ENCODE measurements around the gene HELZ.

The HELZ gene

DNA sequence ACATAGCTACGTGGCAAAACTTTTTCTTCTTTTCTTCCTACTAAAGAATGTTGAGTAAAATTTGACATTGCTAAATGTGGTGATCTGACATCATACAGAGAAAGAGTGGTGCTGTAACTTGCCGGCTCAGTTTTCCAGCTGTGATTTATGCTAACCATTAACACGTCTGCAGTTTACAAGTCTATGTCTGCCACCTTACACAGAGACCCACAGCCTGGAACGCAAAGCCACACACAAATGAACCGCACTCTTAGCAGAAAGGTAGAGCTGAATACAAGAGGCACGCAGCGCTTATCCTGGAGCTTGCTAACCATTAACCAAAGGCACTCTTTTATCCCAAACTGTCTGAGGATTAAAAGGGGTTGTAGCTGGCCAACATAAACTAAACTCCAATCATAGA lies 168.7 kb downstream of the HELZ start:
- no peak overlapping the region for H3K4me3 ChIP-seq (ENCODE audit: low read depth, low read length)
- TF ChIP-seq, protein P1, sequence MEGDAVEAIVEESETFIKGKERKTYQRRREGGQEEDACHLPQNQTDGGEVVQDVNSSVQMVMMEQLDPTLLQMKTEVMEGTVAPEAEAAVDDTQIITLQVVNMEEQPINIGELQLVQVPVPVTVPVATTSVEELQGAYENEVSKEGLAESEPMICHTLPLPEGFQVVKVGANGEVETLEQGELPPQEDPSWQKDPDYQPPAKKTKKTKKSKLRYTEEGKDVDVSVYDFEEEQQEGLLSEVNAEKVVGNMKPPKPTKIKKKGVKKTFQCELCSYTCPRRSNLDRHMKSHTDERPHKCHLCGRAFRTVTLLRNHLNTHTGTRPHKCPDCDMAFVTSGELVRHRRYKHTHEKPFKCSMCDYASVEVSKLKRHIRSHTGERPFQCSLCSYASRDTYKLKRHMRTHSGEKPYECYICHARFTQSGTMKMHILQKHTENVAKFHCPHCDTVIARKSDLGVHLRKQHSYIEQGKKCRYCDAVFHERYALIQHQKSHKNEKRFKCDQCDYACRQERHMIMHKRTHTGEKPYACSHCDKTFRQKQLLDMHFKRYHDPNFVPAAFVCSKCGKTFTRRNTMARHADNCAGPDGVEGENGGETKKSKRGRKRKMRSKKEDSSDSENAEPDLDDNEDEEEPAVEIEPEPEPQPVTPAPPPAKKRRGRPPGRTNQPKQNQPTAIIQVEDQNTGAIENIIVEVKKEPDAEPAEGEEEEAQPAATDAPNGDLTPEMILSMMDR (IDR thresholded peaks at IDR 0.05; ENCODE audit: low read depth, low read length), result no peak

DNA sequence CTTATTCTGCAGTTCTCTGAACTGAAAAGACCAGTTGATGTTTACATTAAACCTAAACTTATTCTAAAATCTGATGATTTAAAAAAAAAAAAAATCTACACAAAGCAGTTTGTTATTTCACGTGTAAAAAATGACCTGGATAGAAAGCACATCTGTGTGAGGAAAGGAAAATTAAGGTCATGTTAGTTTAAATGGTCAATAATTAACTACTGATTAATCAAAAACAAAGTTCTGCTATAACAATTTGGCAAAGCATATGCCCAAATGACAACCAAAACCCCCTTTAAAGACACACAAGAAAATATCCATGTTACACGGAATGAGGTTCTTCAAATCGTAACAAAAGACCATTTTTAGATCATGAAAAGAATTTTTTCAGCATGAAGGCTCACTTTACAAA lies 170.2 kb downstream of the HELZ start:
- TF ChIP-seq, protein P1 (IDR thresholded peaks at IDR 0.05; ENCODE audit: low read depth, low read length), result no peak
- no peak overlapping the region for H3K4me3 ChIP-seq (ENCODE audit: low read depth, low read length)

DNA sequence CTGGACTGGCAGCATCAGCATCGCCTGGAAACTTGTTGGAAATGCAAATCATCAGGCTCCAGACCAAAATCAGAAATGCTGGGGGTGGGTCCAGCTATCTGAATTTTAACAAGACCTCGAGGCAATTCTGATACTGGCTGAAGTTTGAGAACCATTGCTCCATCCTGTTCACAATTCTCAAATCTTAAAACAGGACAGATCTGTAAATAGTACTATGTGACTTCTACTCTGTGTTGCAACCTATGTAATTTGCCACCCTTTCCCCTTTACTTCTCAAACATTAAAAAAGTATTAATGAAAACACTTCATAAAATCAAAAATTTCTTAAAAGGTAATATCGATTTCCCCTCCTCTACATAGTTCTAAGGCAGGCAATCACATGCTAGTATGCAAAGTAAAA lies 172.1 kb downstream of the HELZ start:
- no peak overlapping the region for H3K4me3 ChIP-seq (ENCODE audit: low read depth, low read length)
- TF ChIP-seq, protein P1 (IDR thresholded peaks at IDR 0.05; ENCODE audit: low read depth, low read length), result no peak

DNA sequence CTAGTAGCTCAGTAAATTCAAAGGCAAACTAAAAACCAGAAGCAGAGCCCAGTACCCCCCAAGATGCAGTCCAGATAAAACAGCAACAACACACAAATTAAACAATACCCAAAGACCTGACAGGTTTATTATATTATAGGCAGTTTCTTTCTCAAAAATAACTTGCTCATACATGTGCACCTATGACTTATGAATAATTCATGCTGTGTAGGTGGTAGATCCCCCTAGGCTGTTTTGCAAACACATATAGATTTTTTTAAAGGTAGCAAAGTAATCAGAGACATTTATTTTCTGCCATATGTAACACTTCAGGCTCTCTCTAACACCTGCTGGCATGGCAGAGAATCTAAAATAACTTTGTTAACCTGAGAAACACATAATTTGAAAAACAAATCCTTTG lies 173.4 kb downstream of the HELZ start:
- no peak overlapping the region for H3K4me3 ChIP-seq (ENCODE audit: low read depth, low read length)
- TF ChIP-seq, protein P1 (IDR thresholded peaks at IDR 0.05; ENCODE audit: low read depth, low read length), result no peak

DNA sequence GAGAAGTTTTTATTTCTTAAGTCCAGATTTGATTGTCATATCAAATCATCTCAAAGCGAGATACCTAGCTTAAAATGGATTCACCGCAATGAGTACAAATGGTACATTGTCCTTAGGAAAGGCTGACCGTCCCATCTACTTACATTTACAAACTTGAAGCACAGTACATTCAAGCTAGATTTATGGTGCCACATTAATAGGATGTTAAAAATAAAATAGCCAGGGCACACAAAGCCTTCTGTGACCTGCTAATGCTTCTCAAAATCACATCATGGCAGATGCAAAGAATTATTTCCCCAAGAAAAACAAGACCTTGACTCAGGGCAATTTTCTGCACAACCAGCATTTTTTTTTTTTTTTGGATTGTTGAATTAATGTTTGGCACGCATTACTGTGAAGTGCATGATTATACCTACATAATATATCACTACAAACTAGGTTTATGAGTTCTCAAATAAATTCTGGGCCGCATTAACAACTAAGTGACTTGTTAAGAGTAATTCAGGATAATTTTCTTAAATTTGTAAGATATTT lies 175.3 kb downstream of the HELZ start:
- no peak overlapping the region for H3K4me3 ChIP-seq (ENCODE audit: low read depth, low read length)
- TF ChIP-seq, protein P1 (IDR thresholded peaks at IDR 0.05; ENCODE audit: low read depth, low read length), result no peak

DNA sequence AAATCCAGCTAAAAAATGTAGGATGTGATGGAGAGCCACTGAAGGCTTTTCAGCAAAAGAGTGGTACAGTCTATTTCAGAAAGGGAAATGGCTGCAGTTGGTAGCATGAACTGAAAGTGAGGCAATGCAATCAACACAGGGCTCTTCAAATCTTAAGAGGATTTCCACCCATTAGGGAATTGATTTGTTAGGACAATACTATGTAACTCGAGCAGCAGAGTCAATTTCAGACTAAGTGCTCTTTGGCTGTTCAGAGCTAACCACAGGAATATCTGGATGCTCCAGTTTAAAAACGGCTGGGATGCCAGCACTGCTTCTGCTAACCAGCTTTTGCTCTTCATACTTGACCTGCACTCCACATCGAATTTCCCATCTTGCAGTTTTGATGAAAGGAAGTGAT lies 176.0 kb downstream of the HELZ start:
- TF ChIP-seq, protein P1 (IDR thresholded peaks at IDR 0.05; ENCODE audit: low read depth, low read length), result no peak
- no peak overlapping the region for H3K4me3 ChIP-seq (ENCODE audit: low read depth, low read length)

DNA sequence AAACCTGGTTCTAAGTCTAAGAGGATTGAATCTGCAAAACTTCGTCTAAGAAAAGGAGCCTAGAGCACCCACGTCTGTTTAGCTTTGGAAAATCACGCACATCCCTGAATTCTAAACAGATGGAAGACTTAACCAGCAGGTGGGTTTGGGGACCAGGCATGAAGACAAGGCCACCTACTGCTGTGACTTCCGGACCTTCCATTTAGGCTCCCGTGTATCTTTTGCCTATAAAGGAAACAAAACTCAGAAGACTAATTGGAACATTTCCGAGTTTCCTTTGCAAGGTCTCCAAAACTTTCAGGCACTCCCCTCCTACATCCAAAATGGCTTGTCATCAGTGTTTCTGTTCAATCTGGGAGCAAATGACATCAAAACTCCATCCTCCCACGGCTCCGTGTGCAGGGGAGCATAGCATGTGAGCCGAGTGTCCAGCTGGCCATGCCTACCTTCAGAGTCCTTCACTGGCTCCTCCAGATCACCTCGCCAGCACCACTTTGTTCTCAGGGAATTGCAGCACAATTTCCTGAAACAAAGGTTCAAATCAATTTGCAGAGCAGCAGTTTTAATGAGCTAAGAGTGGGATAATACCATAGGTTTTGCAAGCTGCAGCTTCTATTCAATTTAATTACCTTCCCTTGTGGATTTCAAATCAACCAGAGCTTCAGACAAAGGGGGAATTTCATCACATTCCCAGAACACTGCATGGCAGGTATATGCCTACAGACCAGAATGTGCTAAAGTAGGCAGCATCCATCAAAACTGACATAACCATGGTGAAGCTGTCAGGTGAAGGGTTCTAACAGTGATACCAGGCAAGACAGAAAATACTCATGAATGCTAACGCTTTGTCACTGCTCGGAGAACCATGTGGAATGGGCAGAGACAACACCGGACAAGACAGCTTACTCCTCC lies 177.2 kb downstream of the HELZ start:
- H3K4me3 ChIP-seq (ENCODE audit: low read depth, low read length), result no peak overlapping the region
- TF ChIP-seq, protein P1 (IDR thresholded peaks at IDR 0.05; ENCODE audit: low read depth, low read length), result no peak
